H1 (cell line): Measurements from ENCODE around the gene GATA5.

Source experiments
- CEBPB ChIP-seq: IDR thresholded peaks from 2 replicates; pipeline ENCODE4 v1.6.1; 2012; ENCODE audit warnings: low read depth, low read length
- EZH2 ChIP-seq: fragments of 200-600 bp; sonication (generic); IDR thresholded peaks from 2 replicates; pipeline ENCODE4 v1.7.1; 2012; ENCODE audit warnings: low read depth, mild to moderate bottlenecking, moderate library complexity, low read length, inconsistent platforms; ENCODE audit not compliant: severe bottlenecking
- JUND ChIP-seq: IDR thresholded peaks from 2 replicates; pipeline ENCODE4 v1.6.1; 2011; ENCODE audit warnings: mild to moderate bottlenecking, improper control_type of control experiment, low read length
- NRF1 ChIP-seq: IDR thresholded peaks from 2 replicates; pipeline ENCODE4 v1.6.1; 2011; ENCODE audit warnings: mild to moderate bottlenecking, low read depth, low read length, improper control_type of control experiment
- POLR2A ChIP-seq, 2 experiments: IDR thresholded peaks; 1 replicate in 1 of 2; 2 replicates in 1 of 2; pipeline ENCODE4 v1.6.1; 2011; ENCODE audit warnings: low read depth in 2 of 2, low read length in 2 of 2, mild to moderate bottlenecking in 2 of 2; ENCODE audit errors: control extremely low read depth in 1 of 2
- RAD21 ChIP-seq, 2 experiments: IDR thresholded peaks in 1 of 2; conservative IDR thresholded peaks in 1 of 2; 2 replicates each; pipeline ENCODE4 v1.6.1; 2011; ENCODE audit warnings: low read depth in 2 of 2, low read length in 2 of 2, improper control_type of control experiment in 1 of 2, inconsistent platforms in 1 of 2, mild to moderate bottlenecking in 1 of 2, moderate library complexity in 1 of 2
- RFX5 ChIP-seq: IDR thresholded peaks from 2 replicates; pipeline ENCODE4 v1.6.1; 2011; ENCODE audit warnings: low read depth, low read length, improper control_type of control experiment, borderline replicate concordance
- SP4 ChIP-seq: IDR thresholded peaks from 2 replicates; pipeline ENCODE4 v1.6.1; 2012; ENCODE audit warnings: low read length, inconsistent platforms

GRCh38 chr20:62495749-62496567 is 20.2 kb upstream of the GATA5 start:
- TF ChIP-seq POLR2A (IDR thresholded peaks at IDR 0.05; ENCODE audit: control extremely low read depth in 1 of 2, low read depth in 2 of 2, low read length in 2 of 2): no peak
- no peak for TF ChIP-seq RFX5
- no peak for TF ChIP-seq JUND
- TF ChIP-seq EZH2: no peak
- no peak for TF ChIP-seq SP4
- no peak for TF ChIP-seq NRF1
- no peak for TF ChIP-seq RAD21 (IDR thresholded peaks at IDR 0.05 in 1 of 2, conservative IDR thresholded peaks at IDR 0.05 in 1 of 2; ENCODE audit: low read depth in 2 of 2, low read length in 2 of 2)
- TF ChIP-seq CEBPB: no peak
